HCEC 1CT (cell line): Measurements from ENCODE around the gene TSC22D1.

ENCODE experiments used
- DNase-seq: peaks from one replicate; pipeline ENCODE4 v3.0.0-alpha.2; 2017

Gene TSC22D1

DNA sequence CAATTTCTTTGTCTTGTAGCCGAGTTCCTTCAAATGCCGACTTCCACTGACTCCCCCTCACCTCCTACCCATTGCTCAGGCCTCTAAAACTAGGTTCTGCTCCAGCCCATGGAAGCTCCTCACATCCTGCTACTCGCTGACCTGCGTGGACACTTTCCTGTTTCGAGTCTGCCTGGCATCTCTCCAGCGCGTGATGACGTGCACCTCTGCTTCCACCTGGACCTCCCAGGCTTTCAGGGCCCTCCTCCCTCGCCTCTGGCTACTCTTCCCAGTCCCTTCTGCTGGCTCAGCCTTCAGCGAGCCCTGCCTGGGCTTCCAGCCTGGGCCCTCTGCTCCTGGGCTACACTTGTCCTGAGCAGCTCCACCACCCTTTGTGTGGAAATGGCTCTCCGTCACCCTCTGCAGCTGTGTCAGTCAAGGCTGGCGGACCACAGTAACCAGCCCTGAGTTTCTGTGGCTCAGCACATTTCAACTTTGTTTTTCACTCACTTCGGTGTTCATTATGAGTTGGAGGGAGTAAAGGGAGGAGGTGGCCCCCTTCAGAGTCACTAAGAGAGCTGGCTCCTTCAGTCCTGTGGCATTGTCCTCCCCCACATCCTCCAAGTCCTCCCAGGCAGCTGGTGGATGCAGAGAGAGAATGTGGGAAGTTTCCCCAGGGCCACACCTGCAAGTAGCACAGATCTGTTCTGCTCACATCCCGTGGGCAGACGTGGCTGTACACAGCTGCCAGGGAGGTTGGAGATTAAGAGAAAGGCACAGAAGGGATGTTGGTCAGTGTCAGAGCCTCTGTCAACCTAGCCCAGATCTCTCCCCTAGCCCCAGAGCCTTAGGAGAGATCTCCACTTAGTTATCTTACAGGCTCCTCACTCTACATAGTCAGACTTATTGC lies 153.1 kb downstream of the TSC22D1 start:
- no peak for DNase-seq

DNA sequence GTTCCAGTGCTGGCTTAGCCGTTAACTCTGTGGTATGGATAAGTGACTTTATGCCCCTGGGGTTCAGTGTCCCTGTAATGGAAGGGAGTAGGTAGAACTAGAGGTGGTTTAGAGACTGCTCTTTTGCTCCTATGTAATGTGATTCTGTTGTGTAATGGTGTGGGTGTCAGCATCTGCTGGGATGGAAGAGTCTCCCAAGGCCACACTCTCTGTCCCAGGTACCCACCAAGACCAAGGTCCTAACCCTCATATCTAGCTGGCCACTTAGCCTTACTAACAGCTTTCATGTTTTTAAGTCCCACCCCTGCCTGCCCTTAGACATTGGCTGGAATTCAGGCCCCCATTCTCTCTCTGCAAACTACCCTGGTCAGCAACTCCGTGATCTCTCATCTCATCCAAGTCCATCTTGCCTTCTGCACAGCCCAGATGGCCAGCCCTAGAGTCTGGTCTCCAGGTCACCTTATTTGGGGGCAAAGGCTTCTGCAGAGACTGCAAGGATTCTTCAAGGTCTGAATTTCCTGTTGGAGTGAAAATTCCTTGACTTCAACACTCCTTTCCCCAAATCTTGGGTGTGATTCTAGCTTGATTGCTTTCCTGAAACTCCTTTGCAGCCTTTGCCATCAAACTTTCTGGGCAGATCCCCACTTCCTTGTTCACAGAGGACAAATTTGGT lies 154.1 kb downstream of the TSC22D1 start:
- DNase-seq: no peak

DNA sequence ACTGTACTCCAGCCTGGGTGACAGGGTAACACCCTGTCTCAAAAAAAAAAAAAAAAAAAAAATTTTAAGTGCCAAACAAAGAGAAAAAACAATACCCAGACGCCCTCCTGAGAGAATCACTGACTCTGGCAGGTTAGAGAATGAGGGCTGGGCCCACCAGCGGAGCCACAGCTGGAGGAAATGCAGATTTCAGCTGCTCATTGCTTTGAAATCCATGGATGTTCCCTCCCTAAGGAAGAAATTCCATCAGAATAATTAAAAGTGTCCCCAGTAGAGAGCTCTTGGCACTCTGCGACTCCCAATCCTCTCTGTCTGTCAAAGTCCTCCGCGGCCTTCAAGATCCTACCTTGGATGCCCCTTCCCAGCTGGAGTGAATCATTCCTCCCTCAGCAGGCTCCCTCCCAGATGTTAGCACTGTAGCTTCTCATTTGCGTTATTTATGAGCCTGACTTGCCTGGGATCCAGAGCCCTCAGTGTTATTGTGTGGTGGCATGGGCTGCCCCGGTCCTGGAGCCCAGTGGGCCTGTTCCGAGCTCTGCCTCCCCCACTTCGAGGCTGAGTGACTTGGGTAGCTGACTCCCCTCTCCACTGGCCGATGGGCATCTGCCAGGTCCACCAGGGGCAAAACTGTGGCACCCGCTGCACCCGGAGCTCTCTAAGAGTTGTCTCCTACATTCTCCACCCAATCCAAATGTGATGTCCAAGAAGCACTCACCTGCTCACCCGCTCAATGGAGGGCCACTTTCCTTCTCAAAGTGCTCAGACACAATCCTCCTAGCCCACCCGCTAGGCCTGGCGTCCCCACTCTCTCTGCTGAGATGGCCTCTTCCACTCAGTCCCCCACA lies 155.5 kb downstream of the TSC22D1 start:
- DNase-seq: no peak

DNA sequence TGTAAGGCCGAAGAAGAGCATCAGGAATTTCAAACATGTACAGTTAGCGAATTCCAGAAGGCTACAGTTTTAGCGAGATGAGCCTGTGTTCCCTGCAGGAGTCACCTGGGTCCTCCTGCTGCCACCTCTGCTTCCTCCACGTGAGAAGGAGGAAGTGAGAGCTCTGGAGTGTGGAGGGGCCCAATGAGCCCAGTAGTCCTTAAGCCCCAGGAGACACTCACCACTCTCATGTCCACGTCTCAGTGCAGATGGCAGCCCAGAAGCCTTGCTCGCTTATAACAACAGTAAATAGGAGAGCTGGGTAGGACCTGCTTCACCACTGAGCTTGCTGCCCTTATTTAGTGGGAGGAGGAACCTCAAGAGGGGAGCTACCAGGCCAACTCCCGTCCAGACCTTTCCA lies 158.3 kb downstream of the TSC22D1 start:
- DNase-seq: no peak

DNA sequence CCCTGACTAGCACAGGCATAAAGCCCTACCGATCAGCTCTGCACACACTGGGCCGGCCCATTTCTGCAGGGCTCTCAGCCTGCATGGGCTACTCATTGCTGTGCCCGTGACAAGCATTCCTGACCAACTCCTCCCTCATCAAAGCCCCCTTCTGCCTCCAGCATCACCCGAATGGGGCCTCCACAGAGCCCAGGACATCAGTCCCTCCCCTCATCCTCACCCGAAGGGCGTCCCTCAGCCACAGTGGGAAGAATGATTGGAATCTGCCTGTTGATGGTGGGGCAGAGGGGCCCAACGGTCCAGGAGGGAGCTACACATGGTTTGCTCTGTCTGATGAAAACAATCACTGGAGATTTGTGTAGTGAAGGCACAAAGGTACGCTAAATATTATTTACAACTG lies 158.7 kb downstream of the TSC22D1 start:
- DNase-seq: no peak

DNA sequence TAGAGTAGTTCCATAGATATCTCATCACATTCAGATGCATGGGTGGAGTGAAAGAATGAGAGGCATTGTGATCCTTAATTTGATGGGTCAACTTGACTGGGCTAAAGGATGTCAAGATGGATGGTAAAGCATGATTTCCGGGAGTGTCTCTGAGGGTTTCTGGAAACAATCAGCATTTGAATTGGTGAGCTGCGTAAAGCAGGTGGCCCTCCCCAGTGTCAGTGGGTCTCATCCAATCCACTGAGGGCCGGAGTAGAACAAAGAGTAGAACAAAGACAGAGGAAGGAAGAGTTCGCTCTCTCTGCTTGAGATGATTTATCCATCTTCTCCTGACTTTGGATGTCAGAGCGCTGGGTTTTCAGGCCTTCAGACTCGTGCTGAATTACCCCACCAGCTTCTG lies 159.4 kb downstream of the TSC22D1 start:
- no peak for DNase-seq

DNA sequence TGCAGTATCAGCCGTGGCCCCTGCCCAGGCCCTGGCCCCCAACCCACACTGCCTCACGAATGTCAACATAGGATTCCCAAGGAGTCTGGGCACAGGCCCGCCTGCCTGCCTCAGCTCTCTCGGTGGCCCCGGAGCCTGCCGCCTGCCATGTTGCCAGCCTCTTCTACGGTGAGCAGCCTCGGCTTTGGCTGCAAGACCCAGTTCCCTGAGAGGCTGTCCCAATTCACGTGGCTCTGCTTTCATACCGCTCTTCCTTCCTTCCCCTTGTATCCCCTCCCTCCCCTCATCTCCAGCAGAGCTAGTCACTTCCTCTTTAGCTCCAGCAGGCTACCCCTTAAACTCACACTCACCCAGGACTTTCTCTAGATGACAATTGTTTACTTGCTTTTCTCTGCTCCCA lies 159.8 kb downstream of the TSC22D1 start:
- DNase-seq: no peak

DNA sequence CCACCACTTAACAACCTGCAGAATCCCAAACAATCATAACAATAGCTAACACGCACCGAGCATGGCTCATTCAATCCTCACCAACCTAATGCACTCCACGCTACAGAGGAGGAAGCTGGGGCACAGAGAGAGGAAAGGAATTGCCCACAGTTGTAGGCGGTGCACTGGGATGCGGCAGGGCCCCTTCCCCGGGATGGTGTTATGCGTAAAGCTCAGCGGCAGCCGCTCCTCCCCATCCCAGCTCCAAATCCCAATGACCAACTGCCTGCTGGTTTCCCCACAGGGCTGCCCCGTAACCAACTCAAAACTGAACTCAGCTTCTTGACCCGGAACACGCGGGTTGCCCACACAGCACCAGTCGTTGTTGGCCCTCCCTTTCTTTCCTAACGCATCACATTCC lies 160.3 kb downstream of the TSC22D1 start:
- no peak for DNase-seq

DNA sequence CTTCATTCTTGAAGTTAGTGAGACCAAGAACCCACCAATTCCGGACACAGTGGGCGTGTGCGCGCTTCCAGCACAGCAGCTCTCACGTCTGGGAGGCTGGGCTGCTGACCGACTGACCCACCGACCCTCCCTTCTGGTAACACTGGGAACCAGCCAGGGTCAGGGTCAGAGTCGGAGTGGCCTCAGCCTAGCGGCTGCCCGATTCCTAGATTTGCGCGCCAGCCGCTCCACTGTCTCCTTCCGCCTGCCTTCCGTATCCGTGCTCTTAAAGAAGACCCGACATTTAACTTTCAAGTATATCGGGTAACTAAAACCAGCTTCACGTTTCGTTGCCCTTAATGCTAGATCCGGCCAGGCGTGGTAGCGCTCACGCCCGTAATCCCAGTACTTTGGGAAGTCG lies 161.4 kb downstream of the TSC22D1 start:
- no peak for DNase-seq

DNA sequence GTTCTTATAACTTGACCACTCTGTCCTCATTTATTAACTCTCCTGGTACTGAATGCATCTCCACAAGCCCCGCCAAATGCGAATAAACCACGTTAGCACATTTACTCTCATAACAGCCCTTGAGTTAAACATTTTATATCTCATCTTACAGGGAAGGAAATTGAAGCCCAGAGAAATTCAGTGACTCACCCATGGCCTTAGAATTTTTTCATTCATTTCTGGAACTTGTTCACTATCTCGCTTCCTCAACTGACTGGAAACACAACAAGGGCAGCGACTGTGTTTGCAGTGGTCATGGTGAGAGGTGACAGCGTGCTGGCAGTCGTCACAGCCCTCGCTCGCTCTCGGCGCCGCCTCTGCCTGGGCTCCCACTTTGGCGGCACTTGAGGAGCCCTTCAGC lies 163.0 kb downstream of the TSC22D1 start:
- no peak for DNase-seq

DNA sequence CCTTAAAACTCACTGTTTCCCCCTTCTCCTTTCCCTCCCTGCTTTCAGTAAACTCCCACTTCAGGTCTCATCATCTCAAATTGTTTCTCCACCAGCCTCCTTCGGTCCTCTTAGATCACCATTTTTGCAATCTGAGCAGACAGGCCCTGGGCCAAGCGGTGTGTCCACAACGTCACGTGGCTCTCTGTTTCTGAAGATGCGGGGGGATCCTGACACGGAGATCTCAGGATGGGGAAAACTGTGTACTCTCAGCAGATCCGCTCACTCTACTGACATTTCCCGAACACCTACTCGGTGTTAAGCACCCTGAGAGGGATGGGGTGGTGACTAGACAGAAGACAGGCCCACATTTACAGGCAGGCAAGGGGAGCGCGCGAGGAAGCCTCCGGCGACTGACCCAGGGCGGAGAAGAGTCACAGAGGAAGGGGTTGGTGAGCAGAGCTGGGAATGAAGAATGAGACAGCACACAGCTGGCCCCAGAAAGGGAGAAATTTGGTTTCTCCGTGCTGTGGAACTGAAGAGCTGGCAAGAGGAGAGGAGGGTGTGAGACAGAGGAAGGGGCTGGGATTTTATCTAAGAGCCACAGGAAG lies 163.7 kb downstream of the TSC22D1 start:
- no peak for DNase-seq

DNA sequence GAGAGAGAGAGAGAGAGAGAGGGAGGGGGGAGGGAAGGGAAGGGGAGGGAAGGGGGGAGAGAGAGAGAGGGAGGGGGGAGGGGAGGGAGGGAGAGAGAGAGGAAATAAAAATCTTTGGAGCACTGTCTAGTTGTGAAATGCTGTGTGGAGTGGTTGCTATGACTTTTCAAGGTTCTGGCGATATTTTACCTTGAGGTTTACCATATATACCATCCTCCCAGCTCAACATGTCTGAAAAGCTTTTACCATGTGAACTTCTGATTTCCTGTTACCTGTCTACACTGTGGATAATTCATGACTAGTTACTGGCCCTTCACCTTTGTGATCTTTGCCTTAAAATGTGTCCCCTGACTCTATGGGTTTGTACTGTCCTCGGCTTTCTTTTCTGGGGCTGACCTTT lies 164.3 kb downstream of the TSC22D1 start:
- no peak for DNase-seq

DNA sequence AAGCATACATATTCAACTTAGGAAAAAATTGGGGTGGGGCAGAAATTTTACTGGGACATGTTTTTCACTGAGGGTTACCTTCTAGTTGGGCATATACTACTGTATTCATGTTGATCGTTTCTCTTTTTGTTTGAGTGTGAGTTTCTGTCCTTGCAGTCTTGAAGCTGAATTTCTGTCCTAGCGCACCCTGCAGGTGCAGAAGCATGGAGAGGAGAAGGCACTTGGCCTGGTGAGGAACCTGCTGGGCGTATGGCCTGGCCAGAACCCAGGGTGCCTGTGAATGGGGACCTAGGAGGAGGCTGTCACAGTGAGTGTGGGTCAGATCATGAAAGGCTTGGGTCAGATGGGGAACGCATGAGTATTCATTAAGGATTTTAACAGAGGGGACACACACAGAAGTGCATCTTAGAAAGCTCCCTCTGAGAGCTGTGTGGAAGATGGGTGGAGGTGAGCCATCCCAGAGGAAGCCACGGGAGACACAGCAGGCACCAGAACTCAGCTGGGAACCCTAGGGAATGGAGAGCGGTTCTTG lies 165.7 kb downstream of the TSC22D1 start:
- no peak for DNase-seq

DNA sequence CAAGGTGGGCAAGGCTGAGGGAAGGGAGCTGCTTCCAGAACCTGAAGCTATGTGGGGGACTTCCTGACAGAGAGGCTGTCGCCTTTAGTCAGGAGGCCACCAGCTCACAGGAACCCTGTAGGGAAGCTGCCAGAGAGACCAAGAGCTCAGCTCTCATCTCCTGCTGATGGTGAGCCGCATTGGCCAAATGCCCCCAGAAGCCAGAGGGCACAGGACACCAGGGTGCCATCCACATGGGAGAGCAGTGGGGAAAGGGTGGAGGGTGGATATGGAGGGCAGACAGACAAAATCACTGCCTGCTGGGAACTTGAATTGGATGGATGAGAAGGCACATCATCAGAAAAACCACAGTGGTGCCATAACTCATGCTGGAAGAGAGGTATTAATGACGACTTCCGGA lies 166.5 kb downstream of the TSC22D1 start:
- no peak for DNase-seq

DNA sequence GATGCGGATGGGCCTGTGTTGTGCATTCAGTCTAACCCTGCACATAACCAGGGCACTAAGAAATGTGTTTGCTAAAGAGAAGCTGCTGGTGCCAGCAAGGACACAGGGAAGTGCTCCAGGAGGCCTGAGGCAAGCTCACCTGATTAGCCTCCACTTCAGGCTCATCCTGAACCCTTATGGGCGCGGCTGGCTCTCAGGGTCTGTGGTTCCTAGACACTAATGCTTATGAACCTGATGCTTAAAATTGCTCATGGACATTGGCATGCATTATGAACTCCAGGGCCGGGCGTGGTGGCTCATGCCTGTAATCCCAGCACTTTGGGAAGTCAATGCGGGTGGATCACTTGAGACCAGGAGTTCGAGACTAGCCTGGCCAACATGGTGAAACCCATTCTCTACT lies 168.2 kb downstream of the TSC22D1 start:
- DNase-seq: no peak

DNA sequence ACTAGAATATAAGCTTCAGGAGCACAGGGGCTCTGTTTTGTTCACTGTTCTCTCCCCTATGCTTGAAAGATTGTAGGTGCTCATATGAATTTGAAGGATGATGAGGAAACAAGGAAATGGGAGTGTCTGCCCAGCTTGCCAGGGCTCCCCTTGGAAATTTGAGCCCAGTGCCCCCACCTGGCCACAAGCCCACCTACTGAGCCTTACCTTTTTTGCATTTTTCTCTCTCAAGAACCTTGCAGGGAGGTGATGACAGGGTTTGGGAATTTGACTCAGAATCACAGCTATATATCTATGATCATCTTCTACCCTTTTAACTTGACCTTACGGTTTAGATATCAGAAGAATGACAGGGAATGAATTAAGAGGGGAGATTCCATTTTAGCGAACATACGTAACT lies 168.8 kb downstream of the TSC22D1 start:
- no peak for DNase-seq

DNA sequence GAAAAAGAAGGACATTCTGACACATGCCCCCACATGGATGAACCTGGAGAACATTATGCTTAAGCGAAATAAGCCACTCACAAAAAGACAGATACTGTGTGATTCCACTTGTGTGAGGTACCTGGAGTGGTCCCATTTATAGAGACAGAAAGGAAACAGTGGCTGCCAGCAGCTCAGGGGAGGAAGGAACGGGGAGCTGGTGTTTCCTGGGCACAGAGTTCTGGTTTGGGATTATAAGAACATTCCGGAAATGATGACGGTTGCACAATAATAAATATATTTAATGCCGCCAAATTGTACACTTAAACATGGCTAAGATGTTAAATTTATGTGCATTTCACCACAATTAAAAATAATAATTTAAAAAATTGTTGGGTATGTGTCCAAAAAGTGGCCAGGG lies 169.5 kb downstream of the TSC22D1 start:
- DNase-seq: no peak

DNA sequence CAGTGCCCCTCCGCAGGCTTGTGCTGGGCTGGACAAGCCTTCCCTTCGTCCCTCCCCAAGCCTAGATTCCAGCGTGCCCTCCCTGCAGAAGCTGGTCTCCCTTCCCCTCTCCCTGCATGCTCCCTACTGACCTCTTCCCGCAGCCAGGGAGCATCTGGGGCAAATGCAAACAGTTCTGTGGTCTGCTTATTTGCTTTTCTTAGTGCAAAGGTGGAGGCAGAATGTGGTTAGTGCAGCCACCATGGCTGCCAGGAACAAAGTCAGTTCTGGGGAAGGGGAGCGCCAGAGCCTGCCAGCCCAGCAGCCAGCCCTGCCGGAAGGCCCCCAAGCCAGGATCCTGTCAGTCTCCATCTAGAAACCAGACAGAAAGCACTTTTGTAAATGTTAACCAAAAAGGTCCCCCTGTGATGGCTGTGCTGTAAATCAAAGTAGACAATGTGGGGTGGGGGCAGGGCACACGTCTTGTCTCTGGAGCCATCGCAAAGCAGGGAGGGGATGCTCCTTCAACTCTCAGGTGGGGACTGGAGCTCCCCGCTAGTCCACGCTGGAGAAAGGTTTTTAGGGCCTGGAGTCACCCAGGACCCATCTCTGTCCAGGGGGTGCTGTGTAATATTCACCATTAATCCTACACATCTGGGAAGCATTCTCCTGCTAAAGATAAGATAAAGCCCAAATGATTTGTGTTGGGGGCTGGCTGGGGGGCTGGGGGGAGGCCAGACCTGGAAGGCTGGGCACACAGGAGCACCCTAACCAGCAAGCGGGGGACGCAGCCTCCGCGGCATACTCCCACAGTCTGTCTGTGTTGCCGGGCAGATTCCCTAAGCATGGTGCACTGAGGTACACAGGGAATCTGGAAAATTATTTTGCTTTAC lies 171.6 kb downstream of the TSC22D1 start:
- DNase-seq: no peak

DNA sequence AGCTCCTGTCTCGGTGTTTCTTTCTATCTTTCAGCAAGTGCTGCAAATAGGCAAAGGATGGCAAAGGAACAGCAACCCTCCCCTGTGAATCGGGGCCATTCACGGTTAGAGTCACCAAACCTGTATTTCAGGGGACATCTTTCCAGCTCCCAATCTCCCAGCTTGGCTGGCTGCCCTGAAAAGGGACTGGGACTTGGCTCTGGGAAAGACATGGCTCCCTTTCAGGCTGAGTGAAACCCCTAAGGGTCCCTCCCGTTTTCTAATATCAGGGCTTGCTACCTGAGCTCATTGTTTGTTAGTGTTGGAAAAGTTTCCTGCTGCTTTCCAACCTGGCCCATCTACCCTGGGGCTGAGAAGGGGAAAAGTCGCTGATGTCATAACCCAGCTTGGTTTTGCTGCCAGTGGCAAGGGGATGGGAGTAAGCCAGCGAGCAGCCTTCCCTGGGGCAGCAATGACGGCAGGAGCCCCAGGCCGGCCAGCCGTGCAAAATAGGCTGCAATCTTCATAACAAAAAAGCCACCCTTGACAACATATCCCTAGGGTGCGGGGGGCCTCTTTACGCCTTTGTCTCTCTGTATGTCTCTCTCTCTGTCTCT lies 172.6 kb downstream of the TSC22D1 start:
- DNase-seq: no peak

DNA sequence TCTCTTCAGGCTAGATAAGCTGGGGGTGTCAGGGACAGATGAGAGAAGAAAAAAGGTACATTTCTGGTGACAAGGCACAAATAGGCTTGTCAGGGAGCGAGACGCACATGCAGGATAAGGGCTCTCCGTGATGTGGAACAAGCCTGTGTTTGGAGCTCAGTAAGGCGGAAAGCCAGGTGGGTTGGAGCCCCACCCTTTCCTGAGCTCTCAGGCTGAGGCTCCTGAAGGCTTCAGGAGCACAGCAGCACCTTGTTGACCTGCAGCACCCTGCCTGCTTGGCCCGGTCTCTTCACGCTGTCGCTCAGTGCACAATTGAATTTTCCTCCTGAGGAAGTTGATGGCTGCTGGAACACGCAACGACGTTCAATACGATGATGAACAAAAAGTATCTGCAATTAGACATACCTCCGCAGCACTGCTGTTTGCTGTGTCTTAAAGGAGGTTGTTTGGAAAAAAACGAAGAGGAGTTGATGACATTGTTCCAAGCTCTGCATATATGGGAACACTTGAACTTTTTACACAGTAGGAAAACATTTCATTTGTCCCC lies 173.2 kb downstream of the TSC22D1 start:
- no peak for DNase-seq

DNA sequence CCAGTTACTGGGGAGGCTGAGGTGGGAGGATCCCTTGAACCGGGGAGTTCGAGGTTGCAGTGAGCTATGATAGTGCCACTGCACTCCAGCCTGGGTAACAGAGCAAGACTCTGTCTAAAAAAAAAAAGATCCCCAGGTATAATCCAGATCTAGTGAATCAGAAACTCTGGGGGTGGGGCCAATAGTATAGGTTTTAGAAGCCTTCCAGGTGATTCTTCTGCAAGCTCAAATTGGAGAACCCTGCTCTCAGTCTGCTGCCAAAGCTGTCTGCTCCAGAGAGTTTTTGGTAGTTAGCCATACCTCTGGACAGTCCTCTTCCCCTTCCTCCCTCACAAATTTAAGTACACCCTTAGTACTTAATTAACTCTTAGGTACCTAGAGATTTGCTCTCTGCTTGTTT lies 174.6 kb downstream of the TSC22D1 start:
- no peak for DNase-seq
